HEK293 (cell line): ENCODE measurements around the gene WDR20.

Source experiments
- CTCF ChIA-PET: fragments of 350-600 bp; formaldehyde crosslinking; extraction: SDS; loops from one replicate; lab custom pipeline; 2021; ENCODE audit warnings: antibody characterized with exemption; lab: Yijun Ruan, JAX
- POLR2A ChIA-PET: fragments of 300-600 bp; formaldehyde crosslinking; extraction: SDS; loops from one replicate; lab custom pipeline; 2020; ENCODE audit warnings: antibody characterized with exemption, inconsistent platforms; lab: Yijun Ruan, JAX
- H3K27ac ChIP-seq: fragments of 200-500 bp; sonication (Bioruptor generic); 2 replicates; pipeline ENCODE4 v1.5.1; 2014; ENCODE audit warnings: low read depth, low read length, control low read depth, inconsistent platforms; ENCODE audit errors: extremely low read depth
- H3K36me3 ChIP-seq, 2 experiments: fragments of 200-500 bp in 1 of 2; sonication (Bioruptor generic) in 1 of 2; 1 replicate in 1 of 2; 2 replicates in 1 of 2; pipeline ENCODE4 v1.5.1; 2014 to 2017; ENCODE audit warnings: inconsistent platforms in 2 of 2, low read length in 2 of 2; ENCODE audit not compliant: control insufficient read depth in 2 of 2, insufficient read depth in 1 of 2
- H3K4me1 ChIP-seq: fragments of 200-500 bp; sonication (Bioruptor generic); 2 replicates; pipeline ENCODE4 v1.5.1; 2014; ENCODE audit warnings: mild to moderate bottlenecking, low read length, inconsistent platforms; ENCODE audit not compliant: control insufficient read depth, insufficient read depth
- H3K4me3 ChIP-seq: 2 replicates; pipeline ENCODE4 v1.5.1; 2011; ENCODE audit warnings: low read depth, mild to moderate bottlenecking, control low read depth, low read length, moderate library complexity
- H3K9me3 ChIP-seq: fragments of 200-500 bp; sonication (Bioruptor generic); 2 replicates; pipeline ENCODE4 v1.5.1; 2014; ENCODE audit warnings: low read depth, low read length, inconsistent platforms; ENCODE audit not compliant: control insufficient read depth, insufficient read depth
- GFI1B ChIP-seq: fragments of 450-650 bp; formaldehyde crosslinking; IDR thresholded peaks from 2 replicates; pipeline ENCODE4 v1.5.1; 2016; ENCODE audit warnings: missing biosample characterization, missing genetic modification characterization
- MEIS1 ChIP-seq: sonication (generic); formaldehyde crosslinking; IDR thresholded peaks from 2 replicates; pipeline ENCODE4 v1.8.1; 2022; ENCODE audit warnings: missing genetic modification reagents, mild to moderate bottlenecking, borderline replicate concordance
- MYNN ChIP-seq: fragments of 450-650 bp; formaldehyde crosslinking; IDR thresholded peaks from 2 replicates; pipeline ENCODE4 v1.5.1; 2016; ENCODE audit warnings: missing biosample characterization, missing genetic modification characterization, borderline replicate concordance
- PATZ1 ChIP-seq: fragments of 450-650 bp; formaldehyde crosslinking; IDR thresholded peaks from 2 replicates; pipeline ENCODE4 v1.5.1; 2016; ENCODE audit warnings: missing biosample characterization, missing genetic modification characterization
- SCRT1 ChIP-seq: fragments of 450-650 bp; formaldehyde crosslinking; IDR thresholded peaks from 2 replicates; pipeline ENCODE4 v1.5.1; 2016; ENCODE audit warnings: missing biosample characterization, missing genetic modification characterization, borderline replicate concordance
- SCRT2 ChIP-seq: fragments of 450-650 bp; formaldehyde crosslinking; IDR thresholded peaks from 2 replicates; pipeline ENCODE4 v1.5.1; 2016; ENCODE audit warnings: missing biosample characterization, missing genetic modification characterization
- ZBTB44 ChIP-seq: fragments of 450-650 bp; IDR thresholded peaks from 2 replicates; pipeline ENCODE4 v1.5.1; 2018; ENCODE audit warnings: missing biosample characterization, mild to moderate bottlenecking, missing genetic modification characterization
- ZNF133 ChIP-seq: fragments of 450-650 bp; formaldehyde crosslinking; IDR thresholded peaks from 2 replicates; pipeline ENCODE4 v1.5.1; 2016; ENCODE audit warnings: missing biosample characterization, missing genetic modification characterization
- ZNF211 ChIP-seq: fragments of 450-650 bp; formaldehyde crosslinking; IDR thresholded peaks from 2 replicates; pipeline ENCODE4 v1.5.1; 2016; ENCODE audit warnings: low read depth, missing biosample characterization, missing genetic modification characterization
- ZNF221 ChIP-seq: fragments of 450-650 bp; formaldehyde crosslinking; IDR thresholded peaks from 2 replicates; pipeline ENCODE4 v1.5.1; 2017; ENCODE audit warnings: missing biosample characterization, missing genetic modification characterization, borderline replicate concordance
- ZNF274 ChIP-seq, 2 experiments: fragments of 200-500 bp in 1 of 2; fragments of 450-650 bp in 1 of 2; sonication (Bioruptor generic) in 1 of 2; formaldehyde crosslinking in 1 of 2; IDR thresholded peaks; 2 replicates each; pipeline versions ENCODE4 v1.5.1 to v1.6.1; 2014 to 2016; ENCODE audit warnings: borderline replicate concordance in 1 of 2, inconsistent platforms in 1 of 2, low read length in 1 of 2, missing biosample characterization in 1 of 2, missing genetic modification characterization in 1 of 2
- ZNF398 ChIP-seq: fragments of 450-650 bp; formaldehyde crosslinking; IDR thresholded peaks from 2 replicates; pipeline ENCODE4 v1.5.1; 2017; ENCODE audit warnings: missing biosample characterization, missing genetic modification characterization
- ZNF571 ChIP-seq: fragments of 450-650 bp; formaldehyde crosslinking; IDR thresholded peaks from 2 replicates; pipeline ENCODE4 v1.5.0; 2017; ENCODE audit warnings: missing biosample characterization, missing genetic modification characterization
- ZNF621 ChIP-seq: fragments of 450-650 bp; formaldehyde crosslinking; IDR thresholded peaks from 2 replicates; pipeline ENCODE4 v1.5.1; 2017; ENCODE audit warnings: missing biosample characterization, missing genetic modification characterization
- TF ChIP-seq, protein P1 (sequence below): fragments of 450-650 bp; formaldehyde crosslinking; IDR thresholded peaks from 2 replicates; pipeline ENCODE4 v1.5.1; 2016; ENCODE audit warnings: missing biosample characterization, missing genetic modification characterization
- TF ChIP-seq, protein P2 (sequence below): fragments of 450-650 bp; formaldehyde crosslinking; IDR thresholded peaks from 2 replicates; pipeline ENCODE4 v1.5.0; 2017; ENCODE audit warnings: missing biosample characterization, missing genetic modification characterization, borderline replicate concordance

Gene WDR20

GRCh38 chr14:102225386-102225785 lies 85.7 kb downstream of the WDR20 start:
- POLR2A ChIA-PET, result no interaction called here
- CTCF ChIA-PET, result no interaction called here

GRCh38 chr14:102225936-102226335 lies 86.2 kb downstream of the WDR20 start:
- peaks cover 0 to 14% of the 10 kb centered on the region in 2 experiments; a peak in 2 of 3 replicates for H3K36me3 ChIP-seq
- no peak for TF ChIP-seq ZNF221 (tag by site-specific recombination)
- TF ChIP-seq SCRT2, result 0 out of 2 replicates have a peak, but pooled peaks have one; percentile 41
- TF ChIP-seq ZNF211 (tag by site-specific recombination), result no peak
- 0 out of 2 replicates have a peak, but pooled peaks have one; percentile 20 for TF ChIP-seq SCRT1 (tag by site-specific recombination)
- TF ChIP-seq, all 188 proteins: peak for 2
- POLR2A ChIA-PET, result no interaction called here
- CTCF ChIA-PET, result no interaction called here
- Histone ChIP-seq H3K4me3 (no peak overlapping the region), H3K27ac (no peak overlapping the region), H3K4me1 (no peaks in the 10 kb centered on the region), H3K9me3 (no peaks in the 10 kb centered on the region)

More at GRCh38 chr14:102225386-102225785, 85.7 kb downstream of the WDR20 start:
- H3K4me3 ChIP-seq, result no peak overlapping the region
- TF ChIP-seq, protein P1, sequence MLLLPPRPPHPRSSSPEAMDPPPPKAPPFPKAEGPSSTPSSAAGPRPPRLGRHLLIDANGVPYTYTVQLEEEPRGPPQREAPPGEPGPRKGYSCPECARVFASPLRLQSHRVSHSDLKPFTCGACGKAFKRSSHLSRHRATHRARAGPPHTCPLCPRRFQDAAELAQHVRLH (tag by site-specific recombination), result no peak
- TF ChIP-seq MYNN (tag by site-specific recombination) (no peak), ZNF621 (tag by site-specific recombination) (no peak), ZNF274 (IDR thresholded peaks at IDR 0.05; ENCODE audit: low read length) (no peak), ZNF274 (tag by site-specific recombination; IDR thresholded peaks at IDR 0.05; ENCODE audit: borderline replicate concordance) (no peak), ZNF133 (no peak), ZNF571 (no peak), ZBTB44 (tag by site-specific recombination) (no peak), GFI1B (tag by site-specific recombination) (no peak), PATZ1 (tag by site-specific recombination) (no peak), MEIS1 (CRISPR knock-in tag) (no peak), ZNF398 (tag by site-specific recombination) (no peak)
- TF ChIP-seq, protein P2, sequence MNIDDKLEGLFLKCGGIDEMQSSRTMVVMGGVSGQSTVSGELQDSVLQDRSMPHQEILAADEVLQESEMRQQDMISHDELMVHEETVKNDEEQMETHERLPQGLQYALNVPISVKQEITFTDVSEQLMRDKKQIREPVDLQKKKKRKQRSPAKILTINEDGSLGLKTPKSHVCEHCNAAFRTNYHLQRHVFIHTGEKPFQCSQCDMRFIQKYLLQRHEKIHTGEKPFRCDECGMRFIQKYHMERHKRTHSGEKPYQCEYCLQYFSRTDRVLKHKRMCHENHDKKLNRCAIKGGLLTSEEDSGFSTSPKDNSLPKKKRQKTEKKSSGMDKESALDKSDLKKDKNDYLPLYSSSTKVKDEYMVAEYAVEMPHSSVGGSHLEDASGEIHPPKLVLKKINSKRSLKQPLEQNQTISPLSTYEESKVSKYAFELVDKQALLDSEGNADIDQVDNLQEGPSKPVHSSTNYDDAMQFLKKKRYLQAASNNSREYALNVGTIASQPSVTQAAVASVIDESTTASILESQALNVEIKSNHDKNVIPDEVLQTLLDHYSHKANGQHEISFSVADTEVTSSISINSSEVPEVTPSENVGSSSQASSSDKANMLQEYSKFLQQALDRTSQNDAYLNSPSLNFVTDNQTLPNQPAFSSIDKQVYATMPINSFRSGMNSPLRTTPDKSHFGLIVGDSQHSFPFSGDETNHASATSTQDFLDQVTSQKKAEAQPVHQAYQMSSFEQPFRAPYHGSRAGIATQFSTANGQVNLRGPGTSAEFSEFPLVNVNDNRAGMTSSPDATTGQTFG (tag by site-specific recombination), result no peak
- no peaks in the 10 kb centered on the region for H3K9me3 ChIP-seq
- no peak overlapping the region for H3K27ac ChIP-seq
- no peaks in the 10 kb centered on the region for H3K4me1 ChIP-seq
- H3K36me3 ChIP-seq, result peaks cover 0 to 8% of the 10 kb centered on the region in 2 experiments; a peak in 2 of 3 replicates
